ENCODE measurements around the gene CREB3L2. TPM values are rescaled to one million over a fixed set of nuclear protein-coding genes. Genes with fewer than 3 reads are reported as not detected.

The CREB3L2 gene
- total RNA-seq, 4 donors from 2014 or later: 16.4 to 37.0 (median 19.9) TPM

GRCh38 chr7:137932881-137933269 lies 69.0 kb downstream of the CREB3L2 start:
- DNase-seq: no peak
- Histone ChIP-seq H3K27me3 (no peaks in the 10 kb centered on the region), H3K36me3 (no peaks in the 10 kb centered on the region), H3K4me3 (no peak overlapping the region), H3K27ac (peak overlapping the region; percentile 67 to 76 (median 74)), H3K9me3 (no peaks in the 10 kb centered on the region), H3K4me1 (peaks cover 30 to 63% (median 53%) of the 10 kb centered on the region in 4 donors)
- in situ Hi-C loops (cut with MboI; ENCODE audit: low pct_ligation_motif_present in 1 of 4, low pct_unique_long_range_greater_than_20kb in 1 of 4, low sequenced_read_pairs in 3 of 4) (loop anchor here in 1 of 4 donors (10.0 kb wide), 1 partner anchor 62 kb away; no protein-coding TSS in a partner anchor), intact Hi-C loops (cut with DNase I; ENCODE audit: low total_unique reads) (no loop called here)
- no peak for TF ChIP-seq POLR2A (IDR thresholded peaks at IDR 0.05)
- no peak for TF ChIP-seq CTCF (IDR thresholded peaks at IDR 0.05)
- peak in 1 of 3 donors; percentile 32 for TF ChIP-seq POLR2AphosphoS5 (IDR thresholded peaks at IDR 0.05)
- TF ChIP-seq EP300 (IDR thresholded peaks at IDR 0.05; ENCODE audit: low read depth): no peak
- WGBS, 2 donors (ENCODE audit: low coverage in 1 of 2): 61 to 89% methylated on average over 2 to 5 of the region's 5 CpGs

- intact Hi-C loops (cut with DNase I; ENCODE audit: low total_unique reads) (no loop called here), in situ Hi-C loops (cut with MboI; ENCODE audit: low pct_ligation_motif_present in 1 of 4, low pct_unique_long_range_greater_than_20kb in 1 of 4, low sequenced_read_pairs in 3 of 4) (loop anchor here in 1 of 4 donors (10.0 kb wide), 1 partner anchor 63 kb away; no protein-coding TSS in a partner anchor)
- Histone ChIP-seq H3K27me3 (no peaks in the 10 kb centered on the region), H3K36me3 (peaks cover 0 to 1% (median 0%) of the 10 kb centered on the region in 4 donors), H3K9me3 (no peaks in the 10 kb centered on the region), H3K27ac (peak overlapping the region in 2 of 4 donors; percentile 67 to 76), H3K4me1 (peaks cover 30 to 55% (median 48%) of the 10 kb centered on the region in 4 donors), H3K4me3 (no peak overlapping the region)
- DNase-seq: no peak
- 45 to 46% methylated on average over 2 of the region's 2 CpGs for WGBS, 2 donors (ENCODE audit: low coverage in 1 of 2)
- TF ChIP-seq CTCF (IDR thresholded peaks at IDR 0.05): no peak
- no peak for TF ChIP-seq POLR2A (IDR thresholded peaks at IDR 0.05)
- no peak for TF ChIP-seq POLR2AphosphoS5 (IDR thresholded peaks at IDR 0.05)
- TF ChIP-seq EP300 (IDR thresholded peaks at IDR 0.05; ENCODE audit: low read depth): no peak
These were observed 70.1 kb downstream of the CREB3L2 start for GRCh38 chr7:137931823-137932222.

GRCh38 chr7:137930581-137930980 lies 71.3 kb downstream of the CREB3L2 start:
- no peak for TF ChIP-seq CTCF (IDR thresholded peaks at IDR 0.05)
- no peak for TF ChIP-seq POLR2A (IDR thresholded peaks at IDR 0.05)
- no peak for TF ChIP-seq EP300 (IDR thresholded peaks at IDR 0.05; ENCODE audit: low read depth)
- no peak for TF ChIP-seq POLR2AphosphoS5 (IDR thresholded peaks at IDR 0.05)
- no peaks in the 10 kb centered on the region for H3K27me3 ChIP-seq
- DNase-seq: no peak
- in situ Hi-C loops (cut with MboI; ENCODE audit: low pct_ligation_motif_present in 1 of 4, low pct_unique_long_range_greater_than_20kb in 1 of 4, low sequenced_read_pairs in 3 of 4): loop anchor here in 1 of 4 donors (10.0 kb wide), 1 partner anchor 64 kb away; no protein-coding TSS in a partner anchor
- no peaks in the 10 kb centered on the region for H3K9me3 ChIP-seq
- peak overlapping the region in 2 of 4 donors; percentile 11 to 19 for H3K27ac ChIP-seq
- H3K4me1 ChIP-seq: peaks cover 21 to 43% (median 38%) of the 10 kb centered on the region in 4 donors
- peaks cover 0 to 9% (median 2%) of the 10 kb centered on the region in 4 donors for H3K36me3 ChIP-seq
- intact Hi-C loops (cut with DNase I; ENCODE audit: low total_unique reads): no loop called here
- 81 to 89% methylated on average over 2 of the region's 2 CpGs for WGBS, 2 donors (ENCODE audit: low coverage in 1 of 2)
- no peak overlapping the region for H3K4me3 ChIP-seq

GRCh38 chr7:137928626-137929025 lies 73.3 kb downstream of the CREB3L2 start:
- WGBS, 2 donors (ENCODE audit: low coverage in 1 of 2): 98% methylated on average over 5 of the region's 5 CpGs; no CpG with 5 or more reads in 1 of the 2 donors
- intact Hi-C loops (cut with DNase I; ENCODE audit: low total_unique reads) (no loop called here), in situ Hi-C loops (cut with MboI; ENCODE audit: low pct_ligation_motif_present in 1 of 4, low pct_unique_long_range_greater_than_20kb in 1 of 4, low sequenced_read_pairs in 3 of 4) (no loop called here)
- no peaks in the 10 kb centered on the region for H3K9me3 ChIP-seq
- H3K27ac ChIP-seq: no peak overlapping the region
- no peak for TF ChIP-seq POLR2AphosphoS5 (IDR thresholded peaks at IDR 0.05)
- TF ChIP-seq EP300 (IDR thresholded peaks at IDR 0.05; ENCODE audit: low read depth): no peak
- no peak for TF ChIP-seq POLR2A (IDR thresholded peaks at IDR 0.05)
- no peak for TF ChIP-seq CTCF (IDR thresholded peaks at IDR 0.05)
- H3K4me1 ChIP-seq: peaks cover 7 to 25% (median 23%) of the 10 kb centered on the region in 4 donors
- H3K4me3 ChIP-seq: no peak overlapping the region
- H3K36me3 ChIP-seq: peaks cover 0 to 9% (median 2%) of the 10 kb centered on the region in 4 donors
- no peak for DNase-seq
- H3K27me3 ChIP-seq: no peaks in the 10 kb centered on the region
